AG08396 (cell line): Measurements from ENCODE around the gene RAB3B.
A peak's percentile ranks its signal among the peaks of the same experiment; 100 is the strongest.
"Not testable (repeated sequence)": the region's sequence is repeated elsewhere in the genome, so short reads cannot be mapped to it uniquely, and the experiment has no call there.

ENCODE experiments used
- DNase-seq: peaks from one replicate; pipeline ENCODE4 v3.0.0; 2012; ENCODE audit warnings: low spot score, mixed read lengths

RAB3B gene

GRCh38 chr1:51989582-51990477, 670 bp downstream of the RAB3B start:
- no peak for DNase-seq

DNA sequence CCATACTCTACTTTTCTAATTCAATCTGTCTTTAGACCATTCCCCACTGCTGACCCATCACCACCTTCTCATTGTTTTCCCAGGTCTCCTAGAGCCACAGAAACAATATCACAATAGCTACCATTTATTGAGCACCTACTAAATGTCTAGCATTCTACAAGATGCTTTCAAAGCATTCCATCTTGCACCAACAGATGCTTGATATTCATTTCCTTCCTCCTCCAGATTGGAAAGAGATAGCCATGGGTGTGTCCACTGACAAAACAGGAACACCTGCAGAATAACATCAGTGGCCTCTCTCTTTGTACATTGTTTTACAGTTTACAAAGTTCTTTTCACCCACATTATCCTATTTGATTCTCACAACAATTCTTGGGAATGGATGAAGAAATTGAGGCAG, 2.2 kb downstream of the RAB3B start:
- no peak for DNase-seq

DNA sequence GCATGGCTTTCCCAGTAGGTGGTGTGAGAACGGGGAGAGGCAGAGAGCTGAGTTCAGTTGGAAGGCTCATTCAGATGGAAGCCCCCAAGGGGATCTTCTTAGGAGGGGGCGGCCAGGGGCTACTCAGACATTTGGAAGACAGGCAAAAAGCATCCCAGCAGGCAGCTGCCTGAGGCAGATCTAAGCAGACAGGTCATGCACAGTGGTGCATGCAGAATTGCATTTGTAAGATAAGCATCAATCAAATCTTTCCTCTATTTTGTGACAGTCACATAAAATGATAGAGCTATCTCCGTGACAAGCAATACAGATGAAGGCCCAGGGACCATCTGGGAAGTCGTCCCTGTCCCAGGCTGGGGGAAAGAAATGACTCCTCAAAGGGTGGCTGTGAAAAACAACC, 3.8 kb downstream of the RAB3B start:
- no peak for DNase-seq

- DNase-seq = no peak
These were observed 8.3 kb downstream of the RAB3B start for GRCh38 chr1:51982161-51982560.

GRCh38 chr1:51981555-51981954, 8.9 kb downstream of the RAB3B start:
- no peak for DNase-seq

- no peak for DNase-seq
These were observed 12.4 kb downstream of the RAB3B start for GRCh38 chr1:51978099-51978498.

DNA sequence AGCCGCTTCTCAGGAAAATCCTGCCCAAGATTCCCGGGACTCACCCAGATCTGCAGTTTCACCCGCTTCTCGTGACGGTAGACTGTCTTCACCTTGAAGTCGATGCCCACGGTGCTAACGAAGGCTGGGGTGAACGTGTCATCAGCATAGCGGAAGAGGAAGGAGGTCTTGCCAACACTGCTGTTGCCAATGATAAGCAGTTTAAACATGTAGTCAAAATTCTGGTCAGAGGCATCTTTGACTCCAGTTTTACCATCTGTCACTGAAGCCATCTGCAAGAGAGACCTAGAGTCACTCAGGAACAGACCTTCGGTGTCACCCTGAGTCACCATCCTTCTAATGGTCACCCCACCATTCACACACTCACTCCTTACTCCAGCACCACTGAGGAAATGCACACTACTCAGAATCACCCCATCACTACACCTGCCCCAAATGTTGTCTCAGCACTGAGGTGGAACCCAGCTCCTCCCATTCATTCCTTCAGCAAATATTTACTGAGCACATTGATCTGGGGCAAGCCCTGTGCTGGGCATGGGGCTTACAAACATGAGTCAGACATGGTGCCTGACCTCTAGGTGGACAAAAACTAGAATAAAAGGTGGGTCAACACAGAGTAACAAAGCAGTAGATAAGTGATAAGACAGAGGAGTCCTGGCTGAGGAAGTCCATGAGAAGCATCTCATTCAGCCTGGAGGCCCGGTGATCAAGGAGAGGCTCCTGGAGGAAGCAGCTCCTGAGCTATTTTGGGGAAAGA, 13.5 kb downstream of the RAB3B start:
- DNase-seq = no peak

DNA sequence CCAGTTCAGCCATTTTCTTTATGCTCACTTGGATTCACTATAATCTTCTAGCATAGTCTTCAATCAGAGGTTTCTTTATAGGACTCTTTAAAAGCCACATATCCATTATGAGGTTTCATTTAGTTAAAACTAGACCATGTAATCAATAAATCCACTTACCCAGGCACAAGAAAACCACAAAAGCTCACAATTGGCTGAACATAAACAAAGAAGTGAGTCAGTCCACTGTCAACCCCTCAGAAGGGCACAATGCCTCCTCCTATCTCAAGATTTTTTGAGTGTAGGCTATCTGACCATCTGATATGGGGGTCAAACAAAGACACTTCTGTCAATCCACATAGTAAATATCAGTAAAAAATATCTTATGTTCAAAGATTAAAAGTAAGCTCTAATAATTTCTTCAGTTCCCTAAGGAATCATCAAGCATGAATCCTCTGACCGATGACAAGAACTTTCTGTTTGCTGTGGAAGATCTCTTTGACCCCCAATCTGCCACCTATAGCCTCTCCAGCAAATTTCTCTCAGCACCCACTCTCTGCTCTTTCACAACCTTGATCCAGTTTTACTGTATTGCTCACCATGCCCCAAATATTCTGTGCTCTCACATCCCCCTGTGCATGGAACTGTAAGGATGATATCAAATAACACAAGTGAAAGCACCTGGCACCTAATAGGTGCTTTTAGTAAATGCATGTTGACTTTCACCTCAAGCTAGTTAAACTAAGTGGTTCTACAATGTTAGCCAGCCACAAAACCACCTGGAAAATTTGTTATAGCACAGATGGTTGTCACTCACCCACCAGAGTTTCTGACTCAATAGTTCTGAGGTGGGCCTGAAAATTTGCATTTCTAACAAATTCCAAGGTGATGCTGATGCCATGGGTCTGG, 16.7 kb downstream of the RAB3B start:
- DNase-seq = no peak

DNA sequence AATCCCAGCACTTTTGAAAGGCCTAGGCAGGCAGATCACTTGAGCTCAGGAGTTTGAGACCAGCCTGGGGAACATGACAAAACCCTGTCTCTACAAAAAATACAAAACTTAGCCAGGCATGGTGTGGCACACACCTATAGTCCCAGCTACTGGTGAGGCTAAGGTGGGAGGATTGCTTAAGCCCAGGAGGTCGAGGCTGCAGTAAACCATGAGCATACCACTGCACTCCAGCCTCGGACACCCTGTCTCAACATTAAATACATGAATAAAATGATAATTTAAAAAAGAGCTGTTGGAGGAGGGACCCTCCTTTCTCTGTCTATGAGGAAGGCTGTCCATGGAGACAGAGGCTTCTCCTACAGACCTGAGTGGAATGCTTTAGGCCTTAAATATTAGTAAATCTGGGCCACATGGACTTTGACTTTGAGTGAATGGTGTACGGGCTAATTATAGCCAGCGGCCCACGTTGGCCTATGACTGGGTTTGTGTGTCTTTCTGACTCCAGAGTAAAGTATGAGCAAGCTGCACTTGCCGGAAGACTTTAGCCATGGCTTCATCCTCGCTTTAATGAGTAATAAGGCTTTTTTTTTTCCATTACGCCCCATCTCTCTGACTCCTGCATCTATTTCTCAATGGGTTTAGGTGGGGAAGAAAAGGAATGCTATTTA, 21.3 kb downstream of the RAB3B start:
- DNase-seq = peak; percentile 88

DNA sequence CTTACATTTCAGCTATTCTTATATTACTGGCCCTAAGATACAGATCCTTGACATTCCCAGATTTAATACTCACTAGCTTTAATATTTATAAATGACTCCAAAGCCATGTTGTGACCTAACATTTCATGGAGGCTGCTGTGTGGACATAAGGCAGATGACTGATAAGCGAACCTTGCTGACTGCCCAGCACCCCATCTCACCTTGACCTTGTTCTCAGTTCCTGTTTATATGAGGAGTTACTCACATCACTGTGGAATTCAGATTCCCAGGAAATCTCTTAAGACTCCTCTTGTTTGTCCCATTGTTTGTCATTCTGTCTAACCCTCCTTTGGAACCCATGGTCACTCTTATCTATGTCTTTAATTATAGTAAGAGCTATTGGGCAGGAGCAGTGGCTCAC, 21.9 kb downstream of the RAB3B start:
- DNase-seq = no peak

- not testable (repeated sequence) for DNase-seq
These were observed 23.2 kb downstream of the RAB3B start for GRCh38 chr1:51967213-51967791.

DNA sequence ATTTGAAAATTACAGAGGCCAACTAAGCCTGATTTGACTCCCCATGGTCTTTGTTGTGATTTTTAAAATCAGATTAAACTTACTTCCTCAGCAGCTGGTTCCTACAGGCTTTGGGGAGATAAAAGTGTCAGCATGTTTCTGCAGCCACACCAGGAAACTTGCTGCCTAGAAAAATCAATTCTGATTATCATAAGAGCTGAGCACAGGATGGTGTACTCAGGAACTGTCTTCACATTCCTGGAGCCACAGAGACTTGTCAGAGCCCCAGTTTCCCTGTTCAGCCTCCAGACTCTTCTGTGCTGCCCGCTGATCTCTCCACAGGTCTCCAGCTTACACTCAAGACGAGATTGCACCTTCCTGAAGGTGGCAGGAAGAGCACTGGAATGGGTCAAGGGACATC, 23.9 kb downstream of the RAB3B start:
- no peak for DNase-seq

DNA sequence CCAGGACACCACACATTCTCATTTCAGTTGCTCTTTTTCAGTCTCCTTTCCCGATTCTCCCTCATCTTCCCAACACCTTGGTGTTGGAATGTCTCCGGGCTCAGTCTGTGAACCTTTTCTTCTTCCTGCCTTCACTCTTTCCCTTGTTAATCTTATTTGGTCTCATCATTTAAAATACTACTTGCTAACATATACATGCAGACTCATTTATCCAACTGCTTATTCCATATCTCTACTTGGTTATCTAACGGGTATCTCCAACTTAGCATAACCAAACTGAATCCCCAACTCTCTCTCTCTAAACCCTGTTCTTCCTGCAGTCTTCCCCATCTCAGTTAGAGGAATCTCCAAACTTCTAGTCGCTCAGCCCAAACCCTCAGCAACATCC, 26.2 kb downstream of the RAB3B start:
- no peak for DNase-seq

GRCh38 chr1:51963592-51964308, 26.8 kb downstream of the RAB3B start:
- no peak for DNase-seq

DNA sequence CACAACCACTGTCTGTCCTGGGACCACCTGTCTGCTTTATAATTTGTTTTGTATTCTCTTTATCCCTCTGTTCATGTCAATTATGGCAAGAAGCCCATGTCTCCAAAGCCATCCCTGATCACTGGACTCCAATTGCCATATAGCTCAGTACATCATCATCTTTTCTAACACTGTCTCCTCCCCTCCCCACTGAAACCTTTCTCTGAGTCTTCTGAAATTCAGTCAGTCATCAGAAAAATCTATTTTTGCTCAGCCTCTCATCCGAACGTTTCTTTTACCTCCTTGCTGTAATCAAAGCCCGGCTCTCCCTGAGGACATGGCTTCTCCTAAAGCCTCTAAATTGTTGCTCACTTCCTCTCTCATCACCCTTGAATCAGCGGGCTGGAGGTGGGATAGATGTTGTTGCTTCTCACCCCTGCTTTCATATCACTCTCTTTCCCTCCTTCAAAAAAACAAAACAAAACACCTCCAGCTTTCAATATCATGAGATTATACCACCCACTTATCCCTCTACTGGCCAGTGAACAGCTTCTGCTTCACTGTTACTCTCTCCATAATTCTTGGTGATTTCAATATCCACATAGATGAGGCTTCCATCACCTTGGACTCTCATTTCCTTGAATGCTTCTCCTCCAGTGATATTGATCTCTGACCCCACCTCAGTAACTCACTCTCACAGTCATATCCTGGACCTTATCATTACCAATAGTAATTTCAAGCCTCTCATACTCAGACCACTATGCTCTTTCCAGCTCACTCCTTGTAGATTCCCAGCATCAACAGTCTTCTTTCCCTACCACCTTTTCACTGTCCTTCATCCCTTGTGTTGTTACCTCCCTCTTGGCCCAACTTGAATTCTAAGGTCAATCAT, 27.8 kb downstream of the RAB3B start:
- no peak for DNase-seq

DNA sequence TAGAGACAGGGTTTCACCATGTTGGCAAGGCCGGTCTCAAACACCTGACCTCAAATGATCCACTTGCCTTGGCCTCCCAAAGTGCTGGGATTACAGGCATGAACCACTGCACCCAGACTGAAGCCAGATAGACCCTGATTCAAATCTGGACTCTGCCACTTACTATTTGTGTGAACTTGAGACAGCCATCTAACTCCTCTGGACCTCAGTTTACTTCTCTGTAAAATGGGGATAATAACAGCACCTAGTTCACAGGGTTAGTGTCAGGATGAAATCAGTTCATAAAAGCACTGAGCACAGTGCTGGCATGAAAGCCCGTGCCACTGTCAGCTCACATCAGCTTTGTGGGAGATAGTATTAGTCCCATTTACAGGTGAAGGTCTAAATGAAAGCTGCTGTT, 28.5 kb downstream of the RAB3B start:
- no peak for DNase-seq

DNA sequence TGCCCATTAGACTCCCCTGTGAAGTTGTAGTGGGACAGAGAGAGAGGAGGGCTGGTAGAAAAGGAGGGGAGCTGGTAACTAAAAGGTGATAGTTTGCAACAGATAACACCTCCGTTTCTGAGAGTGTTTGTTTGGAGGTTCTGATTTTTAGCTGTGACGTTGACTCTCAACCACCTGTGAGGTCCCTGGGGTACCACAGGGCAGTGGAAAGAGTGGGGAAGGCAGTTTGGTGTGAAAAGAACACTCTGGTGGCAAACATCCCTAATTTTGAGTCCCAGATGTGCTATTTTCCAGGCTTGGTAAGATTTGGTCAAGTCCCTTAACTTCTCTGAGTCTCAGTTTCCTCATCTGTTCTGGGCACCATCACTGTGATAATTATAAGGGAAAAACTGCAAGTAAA, 29.3 kb downstream of the RAB3B start:
- DNase-seq = no peak

DNA sequence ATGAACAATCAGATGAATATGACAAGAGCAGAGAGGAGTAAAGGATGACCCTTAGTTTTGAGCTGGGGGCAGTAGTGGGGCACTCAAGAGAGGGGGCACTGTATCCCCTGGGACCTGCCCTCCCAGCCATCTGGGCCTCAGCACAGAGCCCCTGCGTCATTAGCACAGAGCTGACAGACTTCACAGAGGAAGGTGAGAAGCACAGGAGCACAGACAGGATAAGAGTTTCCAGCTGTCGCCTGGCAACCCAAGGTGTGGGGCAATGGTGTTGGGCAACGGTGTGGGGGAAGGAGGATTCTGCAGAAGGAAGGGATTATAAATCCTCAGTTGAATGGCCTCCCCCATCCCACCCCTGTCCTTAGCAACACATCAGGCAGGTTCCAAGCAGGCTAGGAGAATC, 30.2 kb downstream of the RAB3B start:
- DNase-seq = no peak

- no peak for DNase-seq
These were observed 31.7 kb downstream of the RAB3B start for GRCh38 chr1:51958824-51959223.

GRCh38 chr1:51957618-51958017, 32.9 kb downstream of the RAB3B start:
- no peak for DNase-seq
